SW 1271 (cell line): ENCODE measurements around the gene CDH23.

Experiments used
- DNase-seq, 2 experiments: peaks; one replicate each; lab custom pipeline; 2025; lab: John Stamatoyannopoulos, UW

CDH23 gene

GRCh38 chr10:71486484-71487114, 89.9 kb downstream of the CDH23 start:
- no peak for DNase-seq

DNA sequence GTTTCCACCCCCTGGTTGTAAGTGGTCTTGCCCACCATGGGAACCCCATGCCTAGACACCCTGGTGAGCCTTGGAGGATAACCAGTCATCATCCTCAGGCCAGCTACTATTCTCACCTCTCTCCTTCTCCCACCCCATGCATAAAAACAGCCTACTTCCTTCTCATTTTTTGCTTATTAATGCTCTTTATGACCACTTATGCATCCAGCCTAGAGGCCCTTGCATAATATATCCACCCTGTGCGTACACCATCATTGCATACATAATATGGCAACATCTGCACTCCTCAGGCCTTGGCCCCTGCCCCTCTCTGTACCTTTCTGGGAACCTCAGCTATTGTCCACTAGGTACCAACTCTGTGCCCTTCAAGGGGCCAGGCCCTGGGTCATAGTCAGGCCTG, 91.0 kb downstream of the CDH23 start:
- DNase-seq, result no peak

- no peak for DNase-seq
Observed at GRCh38 chr10:71489077-71489476, 92.4 kb downstream of the CDH23 start.

DNA sequence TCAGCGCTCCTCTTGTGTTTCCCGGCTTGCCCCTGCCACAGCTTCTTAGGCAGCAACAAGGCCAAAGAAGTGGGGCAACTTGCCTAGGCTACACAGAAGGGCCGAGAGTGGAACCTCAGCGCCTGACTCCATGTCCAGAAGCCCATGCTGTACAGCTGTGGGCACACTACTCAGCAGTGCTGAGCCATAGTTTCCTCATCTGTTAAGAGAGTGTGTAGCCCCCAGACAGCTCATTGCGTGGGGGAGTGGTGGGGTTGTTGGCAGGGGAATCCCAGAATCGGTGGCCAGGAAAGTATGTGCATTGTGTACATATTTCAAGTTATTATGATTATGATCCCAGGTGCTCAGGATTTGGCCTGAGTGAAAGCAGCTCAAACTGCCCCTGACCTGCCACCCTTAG, 96.2 kb downstream of the CDH23 start:
- DNase-seq, result no peak

- DNase-seq, result no peak
Observed at GRCh38 chr10:71493741-71494140, 97.0 kb downstream of the CDH23 start.

- no peak for DNase-seq
Observed at GRCh38 chr10:71494476-71494875, 97.8 kb downstream of the CDH23 start.

DNA sequence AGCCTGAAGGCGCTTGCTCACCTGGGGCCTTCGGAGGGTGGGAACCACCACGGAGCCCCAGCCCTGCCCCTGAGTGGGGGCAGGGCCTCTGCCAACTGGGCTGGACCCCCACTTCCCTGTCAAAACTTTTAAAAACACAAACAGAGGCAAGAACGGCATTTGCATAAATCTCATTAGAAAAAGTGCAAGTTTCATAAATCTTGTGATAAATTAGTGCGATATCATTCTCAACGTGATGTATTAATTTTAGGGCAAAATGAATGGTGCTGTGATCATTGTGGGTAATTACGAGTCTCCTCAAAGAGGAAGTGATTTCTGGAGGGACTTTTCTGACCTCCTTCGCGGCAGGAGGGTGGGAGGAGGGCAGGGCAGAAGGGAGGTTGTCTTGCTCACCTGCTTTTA, 98.3 kb downstream of the CDH23 start:
- DNase-seq, result no peak

- no peak for DNase-seq
Observed at GRCh38 chr10:71496927-71497762, 100.4 kb downstream of the CDH23 start.

DNA sequence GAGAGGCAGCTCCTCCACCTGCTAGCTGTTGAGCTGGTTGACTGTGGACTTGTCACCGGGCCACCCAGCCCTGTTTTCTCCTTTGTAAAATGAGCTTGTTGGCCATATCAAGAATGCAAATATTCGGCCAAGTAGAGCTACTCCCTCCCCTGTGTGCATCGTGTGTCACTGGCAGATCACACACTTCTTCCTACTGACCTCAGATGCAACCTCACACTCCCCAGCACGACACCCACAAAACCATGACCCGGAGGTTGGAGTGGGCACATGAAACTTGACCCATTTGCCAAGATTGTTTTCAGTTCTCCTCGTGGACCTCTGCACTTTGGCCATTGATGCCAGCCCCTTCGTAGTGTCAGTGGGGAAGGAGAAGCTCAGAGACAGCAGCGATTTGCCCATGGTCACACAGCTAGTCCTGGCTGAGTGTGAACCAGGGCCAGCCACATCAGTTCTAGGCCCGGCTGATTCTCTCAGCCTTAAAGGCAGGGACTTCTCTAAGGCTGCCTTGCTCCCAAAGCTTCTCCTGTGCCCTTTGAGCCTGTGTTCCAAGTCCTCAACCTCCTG, 101.1 kb downstream of the CDH23 start:
- no peak for DNase-seq

DNA sequence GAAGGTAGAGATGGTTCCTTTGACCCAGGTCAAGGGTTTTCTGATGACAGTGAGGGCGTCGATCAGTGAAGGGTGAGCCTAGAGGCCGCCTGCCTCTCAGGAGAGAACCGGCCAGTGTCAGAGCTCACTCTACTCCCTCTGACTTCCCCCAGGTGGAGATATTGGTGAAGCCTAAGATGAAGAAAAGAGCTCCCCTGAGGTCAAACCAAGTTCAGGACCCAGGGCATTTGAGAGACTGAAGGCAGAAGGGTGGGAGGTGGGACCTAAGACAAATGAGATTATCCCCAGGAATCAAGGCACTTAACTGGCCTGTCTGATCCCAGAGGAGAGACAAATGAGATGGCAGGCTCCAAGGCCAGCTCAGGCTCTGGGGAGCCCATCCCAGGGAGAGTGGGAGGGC, 104.7 kb downstream of the CDH23 start:
- no peak for DNase-seq

DNA sequence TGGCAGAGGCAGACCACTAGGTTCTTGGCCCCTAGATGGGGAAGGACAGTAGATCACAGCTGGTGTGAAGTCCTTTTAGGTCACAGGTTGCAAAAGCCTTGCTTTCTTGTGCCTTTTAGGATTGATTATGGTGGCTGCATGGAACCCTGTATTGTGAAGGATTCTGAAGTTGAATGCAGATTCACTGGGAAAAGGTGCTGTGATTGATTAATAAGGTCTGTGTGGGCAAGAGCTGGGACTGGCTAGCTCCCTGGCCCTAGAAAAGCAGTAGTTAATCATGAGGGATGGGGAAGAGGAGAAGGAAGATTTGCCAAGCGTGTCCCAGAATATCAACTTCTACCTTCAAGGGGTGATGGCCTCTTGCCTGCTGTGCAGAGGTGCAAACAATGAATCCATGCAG, 105.5 kb downstream of the CDH23 start:
- no peak for DNase-seq

- no peak for DNase-seq
Observed at GRCh38 chr10:71502851-71503250, 106.1 kb downstream of the CDH23 start.

GRCh38 chr10:71504168-71504567, 107.4 kb downstream of the CDH23 start:
- DNase-seq, result no peak

DNA sequence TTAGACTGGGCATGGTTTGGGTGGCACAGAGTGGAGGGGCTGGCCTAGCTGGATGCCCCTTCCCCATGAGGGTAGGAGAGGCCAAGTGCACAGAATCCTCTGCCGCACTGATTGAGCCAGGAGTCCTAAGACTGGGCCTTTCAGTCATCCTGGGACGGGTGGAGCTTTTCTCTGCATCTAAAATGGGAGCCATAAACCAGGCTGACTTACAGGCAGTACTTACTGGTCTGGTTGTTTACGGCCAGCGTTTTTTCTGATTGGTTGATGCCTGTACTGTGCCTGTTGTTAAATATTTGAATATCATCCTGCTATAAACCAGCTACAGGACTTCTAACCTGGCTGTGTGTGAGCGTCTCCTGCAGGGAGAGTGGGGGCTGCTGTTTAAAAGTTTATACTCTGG, 107.8 kb downstream of the CDH23 start:
- DNase-seq, result no peak

- no peak for DNase-seq
Observed at GRCh38 chr10:71505862-71506261, 109.1 kb downstream of the CDH23 start.

DNA sequence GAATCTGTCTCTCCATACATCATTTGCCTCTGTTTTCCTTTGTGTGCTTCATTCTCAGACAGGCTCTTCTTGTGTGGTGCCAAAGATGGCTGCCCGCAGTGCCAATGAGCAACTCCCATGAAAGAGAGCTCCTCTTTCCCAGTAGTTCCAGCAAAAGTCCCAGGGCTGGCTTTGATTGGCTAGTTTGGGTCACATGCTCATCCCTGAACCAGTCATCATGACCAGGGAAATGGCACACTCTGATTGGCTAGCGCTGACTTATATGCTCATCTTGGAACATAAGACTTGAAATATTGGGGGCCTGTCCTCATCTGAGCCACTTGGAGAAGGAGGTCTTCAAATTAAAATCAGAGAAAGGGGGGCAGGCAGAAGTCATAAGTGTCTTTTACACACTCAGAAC, 112.7 kb downstream of the CDH23 start:
- DNase-seq, result no peak

DNA sequence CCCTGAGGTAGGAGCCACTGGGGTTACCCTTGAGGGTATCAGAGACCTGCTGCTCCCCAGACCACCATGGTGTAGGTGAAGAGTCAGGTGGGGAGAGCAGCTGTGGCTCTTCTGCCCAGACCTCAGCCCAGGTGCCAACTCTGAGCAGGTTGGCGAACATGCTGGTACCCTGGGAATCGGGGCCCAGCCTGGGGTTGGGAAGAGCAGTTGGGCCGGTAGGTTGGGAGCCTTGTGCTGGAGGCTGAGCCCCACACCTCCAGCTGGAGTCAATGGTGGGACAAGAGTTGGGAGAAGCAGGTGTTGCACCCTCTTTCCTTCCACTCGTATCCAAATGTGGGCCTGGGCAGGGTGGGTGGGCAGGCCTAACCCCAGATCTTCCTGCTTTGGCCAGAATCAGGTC, 114.5 kb downstream of the CDH23 start:
- no peak for DNase-seq

DNA sequence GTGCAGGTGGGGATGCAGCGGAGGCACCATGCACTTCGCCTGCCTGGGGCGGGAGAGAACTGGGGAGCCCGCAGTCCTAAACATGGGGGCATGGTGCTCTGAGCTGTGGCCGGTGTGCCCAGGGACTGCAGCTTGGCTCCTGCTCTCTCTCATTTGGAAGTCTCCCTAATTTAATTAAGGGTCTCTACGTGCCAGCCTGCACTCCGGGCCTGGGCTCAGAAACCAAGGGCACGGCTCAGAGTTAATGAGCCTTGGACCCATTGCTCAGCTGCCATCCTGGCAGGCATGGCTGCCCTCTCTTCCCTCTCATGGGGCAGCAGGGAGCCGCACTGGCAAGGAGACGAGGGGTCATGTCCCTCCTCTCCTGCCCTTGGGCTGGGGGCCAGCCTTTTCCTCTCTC, 115.6 kb downstream of the CDH23 start:
- DNase-seq, result no peak

DNA sequence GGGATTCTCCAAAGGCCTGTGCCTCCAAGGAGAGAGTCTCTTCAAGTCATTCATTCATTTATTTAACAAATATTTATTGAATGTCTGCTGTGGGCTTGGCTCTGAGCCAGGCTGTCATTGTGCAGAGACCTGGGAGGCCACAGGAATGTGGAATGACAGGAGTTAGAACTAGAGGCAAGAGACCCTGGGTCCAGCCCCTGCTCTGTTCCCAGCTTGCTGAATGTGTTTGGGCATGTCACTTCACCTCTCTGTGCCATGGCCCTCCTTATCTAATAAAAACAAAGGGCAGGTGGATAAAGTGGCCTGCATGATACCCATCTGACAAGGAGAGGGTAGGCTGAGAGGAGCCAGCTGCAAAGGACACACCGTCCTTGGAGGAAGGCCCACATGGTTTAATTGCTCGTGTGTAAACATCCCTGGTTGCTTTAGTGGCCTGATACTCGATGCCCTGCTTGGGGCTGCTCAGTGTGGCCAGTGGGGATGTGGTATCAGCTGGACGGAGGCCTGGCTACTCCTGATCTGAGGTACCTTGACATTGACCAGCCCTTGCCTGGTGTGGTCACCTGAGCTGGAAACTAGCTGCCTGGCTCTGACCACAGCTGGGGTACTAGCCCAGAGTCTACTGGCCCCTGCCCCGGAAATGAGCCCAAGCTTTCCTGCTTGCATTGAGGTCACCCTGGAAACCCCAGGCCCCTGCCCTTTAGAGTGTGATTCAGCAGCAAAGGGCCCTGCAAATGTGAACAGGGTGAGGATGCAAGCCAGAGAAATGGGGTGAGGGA, 116.2 kb downstream of the CDH23 start:
- no peak for DNase-seq

DNA sequence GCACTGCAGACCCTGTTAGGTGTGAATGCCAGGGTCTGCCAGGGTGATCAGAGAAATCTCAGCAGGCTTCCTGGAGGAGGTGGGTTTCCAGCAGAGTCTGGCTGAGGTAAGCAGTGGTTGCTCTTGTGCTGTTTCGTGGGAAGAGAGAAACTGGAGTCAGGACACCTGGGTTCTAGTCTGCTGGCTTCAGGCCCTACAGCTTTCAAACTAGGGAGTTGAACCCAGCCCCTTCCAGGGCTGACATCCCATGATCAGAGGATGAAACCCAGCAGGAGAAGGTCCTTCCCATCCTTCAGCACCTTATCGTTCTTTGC, 116.8 kb downstream of the CDH23 start:
- no peak for DNase-seq

DNA sequence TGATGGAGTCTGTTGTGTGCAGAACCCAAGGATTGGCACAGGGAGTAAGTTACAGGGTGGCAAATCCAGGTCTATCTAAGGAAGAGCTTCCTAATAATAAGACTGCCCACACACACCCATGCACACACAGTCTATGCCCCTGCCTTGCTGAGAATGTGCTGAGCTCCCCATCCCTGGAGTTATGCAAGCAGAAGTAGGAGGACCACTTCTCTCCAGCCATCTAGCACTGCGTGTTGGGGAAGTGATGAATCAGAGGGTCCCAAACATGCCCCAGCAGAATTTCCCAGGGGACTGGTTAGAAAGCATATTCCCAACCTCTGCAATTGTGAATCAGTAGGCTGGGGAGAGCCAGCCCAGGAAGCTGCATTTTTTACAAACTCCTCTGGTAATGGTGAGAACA, 117.2 kb downstream of the CDH23 start:
- DNase-seq, result no peak

- no peak for DNase-seq
Observed at GRCh38 chr10:71515531-71516172, 118.9 kb downstream of the CDH23 start.
